Measurements from ENCODE around the gene GARIN5A.

GARIN5A gene

DNA sequence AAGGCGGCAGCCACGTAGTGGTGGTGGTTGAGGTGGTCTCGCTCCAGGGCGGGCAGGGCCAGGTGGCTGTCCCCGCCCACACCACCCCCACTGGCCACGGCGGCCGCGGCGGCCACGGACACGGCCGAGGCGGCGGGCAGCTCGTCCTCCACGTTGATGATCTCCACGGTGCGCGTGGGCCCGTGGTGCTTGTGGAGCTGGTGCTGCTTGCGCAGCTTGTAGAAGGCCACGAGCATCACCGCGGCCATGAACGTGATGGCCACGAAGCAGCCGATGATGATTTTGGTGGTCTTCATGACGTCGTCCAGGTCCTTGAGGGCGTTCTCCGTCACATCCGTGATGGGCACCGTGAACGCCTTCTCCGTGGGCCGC is 41.0 kb upstream of the GARIN5A start:
- Histone ChIP-seq H3K27me3 (no peaks in the 10 kb centered on the region), H3K36me3 (peaks cover 8 to 19% (median 11%) of the 10 kb centered on the region in 3 donors), H3K27ac (no peak overlapping the region), H3K4me3 (no peak overlapping the region), H3K9me3 (no peaks in the 10 kb centered on the region), H3K4me1 (peaks cover 0 to 4% (median 0%) of the 10 kb centered on the region in 4 donors)
- DNase-seq, result no peak
- intact Hi-C loops (cut with DNase I; ENCODE audit: low total_unique reads), result no loop called here
- TF ChIP-seq, protein P1, sequence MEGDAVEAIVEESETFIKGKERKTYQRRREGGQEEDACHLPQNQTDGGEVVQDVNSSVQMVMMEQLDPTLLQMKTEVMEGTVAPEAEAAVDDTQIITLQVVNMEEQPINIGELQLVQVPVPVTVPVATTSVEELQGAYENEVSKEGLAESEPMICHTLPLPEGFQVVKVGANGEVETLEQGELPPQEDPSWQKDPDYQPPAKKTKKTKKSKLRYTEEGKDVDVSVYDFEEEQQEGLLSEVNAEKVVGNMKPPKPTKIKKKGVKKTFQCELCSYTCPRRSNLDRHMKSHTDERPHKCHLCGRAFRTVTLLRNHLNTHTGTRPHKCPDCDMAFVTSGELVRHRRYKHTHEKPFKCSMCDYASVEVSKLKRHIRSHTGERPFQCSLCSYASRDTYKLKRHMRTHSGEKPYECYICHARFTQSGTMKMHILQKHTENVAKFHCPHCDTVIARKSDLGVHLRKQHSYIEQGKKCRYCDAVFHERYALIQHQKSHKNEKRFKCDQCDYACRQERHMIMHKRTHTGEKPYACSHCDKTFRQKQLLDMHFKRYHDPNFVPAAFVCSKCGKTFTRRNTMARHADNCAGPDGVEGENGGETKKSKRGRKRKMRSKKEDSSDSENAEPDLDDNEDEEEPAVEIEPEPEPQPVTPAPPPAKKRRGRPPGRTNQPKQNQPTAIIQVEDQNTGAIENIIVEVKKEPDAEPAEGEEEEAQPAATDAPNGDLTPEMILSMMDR (IDR thresholded peaks at IDR 0.05), result no peak

DNA sequence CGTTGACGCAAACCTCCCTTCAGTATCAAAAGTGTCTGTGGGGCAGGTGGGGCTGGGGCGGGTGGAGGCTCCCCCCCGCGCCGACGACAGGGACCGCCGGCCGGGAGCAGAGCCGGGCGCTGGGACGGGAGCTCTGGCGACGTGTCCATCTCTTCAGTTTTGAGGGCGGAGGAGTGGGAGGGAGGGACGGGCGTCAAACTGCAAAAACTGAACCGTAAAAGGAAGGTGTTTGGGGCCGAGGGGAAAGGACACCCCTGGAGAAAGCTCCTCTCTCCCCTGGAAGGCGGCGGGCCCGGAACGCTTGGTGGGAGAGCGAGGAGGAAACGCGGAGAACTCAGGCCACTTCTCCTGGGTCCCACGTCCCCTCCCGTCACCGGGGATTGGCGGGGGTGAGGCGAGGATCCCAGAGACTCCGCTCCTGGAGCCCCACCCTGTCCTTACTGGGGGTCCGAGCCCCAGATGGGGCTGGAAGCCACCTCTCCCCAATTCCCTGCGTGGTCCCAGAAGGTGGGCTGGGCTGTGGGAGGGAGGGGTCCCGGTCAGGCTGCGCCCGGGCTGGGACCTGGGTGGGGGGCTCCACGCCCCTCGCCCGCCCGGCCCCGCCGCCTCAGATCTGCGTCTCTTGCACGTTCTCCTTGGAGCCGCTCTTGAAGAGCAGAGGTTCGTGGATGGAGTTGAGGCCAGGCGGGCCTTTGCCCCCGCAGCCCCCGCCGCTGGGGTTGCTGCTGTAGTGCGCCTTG is 40.5 kb upstream of the GARIN5A start:
- H3K36me3 ChIP-seq, result peaks cover 8 to 19% (median 11%) of the 10 kb centered on the region in 3 donors
- H3K4me1 ChIP-seq, result peaks cover 0 to 4% (median under 1%) of the 10 kb centered on the region in 4 donors
- no peak overlapping the region for H3K27ac ChIP-seq
- H3K27me3 ChIP-seq, result no peaks in the 10 kb centered on the region
- H3K9me3 ChIP-seq, result no peaks in the 10 kb centered on the region
- TF ChIP-seq, protein P1 (IDR thresholded peaks at IDR 0.05), result no peak
- no peak overlapping the region for H3K4me3 ChIP-seq
- intact Hi-C loops (cut with DNase I; ENCODE audit: low total_unique reads), result no loop called here
- no peak for DNase-seq

DNA sequence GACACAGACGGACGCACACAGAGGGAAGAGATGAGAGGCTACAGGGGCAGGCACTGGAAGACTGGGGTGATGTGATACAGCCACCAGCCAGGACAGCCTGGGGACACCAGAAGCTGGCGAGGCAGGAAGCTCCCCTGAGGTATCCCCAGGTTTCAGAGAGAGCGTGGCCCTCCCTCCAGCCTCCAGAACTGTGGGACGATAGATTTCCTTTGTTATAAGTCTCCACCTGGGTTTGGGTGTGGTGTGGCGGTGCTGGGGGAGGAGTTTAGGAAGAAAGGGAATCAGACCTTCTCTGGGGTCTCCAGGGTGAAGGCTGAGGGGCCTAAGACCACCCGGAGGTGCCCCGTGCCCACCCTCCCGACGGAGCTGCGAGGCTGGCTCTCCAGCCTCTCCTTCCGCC is 39.8 kb upstream of the GARIN5A start:
- Histone ChIP-seq H3K4me3 (no peak overlapping the region), H3K4me1 (peaks cover 0 to 6% (median 3%) of the 10 kb centered on the region in 4 donors), H3K9me3 (no peaks in the 10 kb centered on the region), H3K36me3 (peaks cover 8 to 19% (median 11%) of the 10 kb centered on the region in 3 donors), H3K27ac (no peak overlapping the region), H3K27me3 (no peaks in the 10 kb centered on the region)
- TF ChIP-seq, protein P1 (IDR thresholded peaks at IDR 0.05), result no peak
- intact Hi-C loops (cut with DNase I; ENCODE audit: low total_unique reads), result no loop called here
- DNase-seq, result no peak

DNA sequence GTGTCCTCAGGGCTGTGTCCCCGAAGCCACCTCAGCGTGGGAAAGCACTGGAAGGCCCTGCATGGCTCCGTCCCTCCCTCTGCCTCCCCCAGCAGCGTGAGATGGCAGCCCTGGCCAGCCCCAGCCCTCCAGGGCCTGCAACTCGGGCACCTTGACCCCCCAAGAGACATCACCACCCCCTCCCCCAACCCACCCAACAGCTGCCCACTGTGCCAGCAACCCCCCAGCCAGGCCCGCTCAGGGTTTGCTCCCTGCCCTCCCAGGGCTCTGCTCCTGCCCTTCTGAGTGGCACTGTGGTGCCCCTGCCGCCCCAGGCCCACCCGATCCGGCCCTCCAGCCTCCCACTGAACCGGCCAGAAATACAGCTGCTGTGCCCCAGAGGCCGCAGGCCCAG is 38.5 kb upstream of the GARIN5A start:
- peaks cover 8 to 19% (median 11%) of the 10 kb centered on the region in 3 donors for H3K36me3 ChIP-seq
- H3K9me3 ChIP-seq, result no peaks in the 10 kb centered on the region
- H3K27me3 ChIP-seq, result no peaks in the 10 kb centered on the region
- no peak overlapping the region for H3K27ac ChIP-seq
- TF ChIP-seq, protein P1 (IDR thresholded peaks at IDR 0.05), result no peak
- peaks cover 0 to 11% (median 10%) of the 10 kb centered on the region in 4 donors for H3K4me1 ChIP-seq
- no peak overlapping the region for H3K4me3 ChIP-seq
- intact Hi-C loops (cut with DNase I; ENCODE audit: low total_unique reads), result no loop called here
- DNase-seq, result no peak

DNA sequence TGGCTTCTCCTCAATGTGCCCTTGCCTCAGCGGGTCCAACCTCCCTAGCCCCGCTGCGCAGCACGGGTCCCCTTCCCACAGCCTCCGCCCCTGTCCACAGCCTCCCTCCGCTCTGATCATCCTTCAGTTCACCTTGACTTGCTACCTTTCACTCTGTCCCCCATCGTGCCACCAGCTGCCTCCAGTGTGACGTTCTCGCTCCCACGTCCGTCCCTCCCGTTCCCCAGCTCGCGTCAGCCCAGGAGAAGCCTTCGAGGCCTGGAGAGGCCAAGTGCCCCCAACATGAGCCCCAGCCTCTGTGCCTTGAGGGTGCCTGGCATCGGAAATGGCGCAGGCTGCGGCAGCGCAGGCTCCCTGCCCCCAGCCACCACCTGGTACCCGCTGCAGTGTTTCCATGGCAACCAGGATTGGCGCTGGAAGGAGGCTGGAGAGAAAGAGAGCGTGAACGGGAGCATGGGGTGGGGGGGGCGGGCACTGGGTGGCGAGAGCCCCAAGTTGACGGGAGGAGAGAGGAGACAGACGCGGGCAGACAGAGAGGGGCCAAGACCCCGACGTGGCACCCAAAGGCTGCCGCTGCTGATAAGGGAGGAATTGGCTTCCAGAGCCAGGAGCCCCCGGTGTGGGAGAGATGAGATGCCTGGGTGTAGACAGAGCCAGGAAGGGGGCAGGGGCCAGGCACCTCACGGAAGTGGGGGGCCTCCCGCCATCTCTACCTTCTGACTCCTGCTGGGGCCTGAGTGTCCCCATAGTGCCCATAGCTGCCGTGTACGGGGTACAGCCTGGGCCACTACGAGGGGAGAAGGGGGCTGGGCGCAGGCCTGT is 37.9 kb upstream of the GARIN5A start:
- Histone ChIP-seq H3K27me3 (no peaks in the 10 kb centered on the region), H3K4me3 (no peak overlapping the region), H3K4me1 (peaks cover 0 to 15% (median 12%) of the 10 kb centered on the region in 4 donors), H3K9me3 (no peaks in the 10 kb centered on the region), H3K27ac (no peak overlapping the region), H3K36me3 (peaks cover 8 to 19% (median 11%) of the 10 kb centered on the region in 3 donors)
- no peak for DNase-seq
- intact Hi-C loops (cut with DNase I; ENCODE audit: low total_unique reads), result no loop called here
- TF ChIP-seq, protein P1 (IDR thresholded peaks at IDR 0.05), result no peak
